Endothelial cell (in vitro differentiated cells): Measurements from ENCODE around the gene TSC22D1. TPM values are rescaled to one million over a fixed set of nuclear protein-coding genes. Genes with fewer than 3 reads are reported as not detected.
"Not testable (repeated sequence)": the region's sequence is repeated elsewhere in the genome, so short reads cannot be mapped to it uniquely, and the experiment has no call there.

ENCODE experiments used
- DNase-seq: peaks from one replicate; pipeline ENCODE4 v3.0.0; 2021; ENCODE audit warnings: low spot score
- H3K27ac Mint-ChIP-seq: one replicate; pipeline ENCODE4 v1.8.0; 2021; ENCODE audit warnings: mixed read lengths, inconsistent platforms; ENCODE audit not compliant: unreplicated experiment
- H3K27me3 Mint-ChIP-seq: one replicate; pipeline ENCODE4 v1.8.0; 2021; ENCODE audit warnings: mild to moderate bottlenecking, moderate library complexity, mixed read lengths, inconsistent platforms; ENCODE audit not compliant: unreplicated experiment
- H3K36me3 Mint-ChIP-seq: one replicate; pipeline ENCODE4 v1.8.0; 2021; ENCODE audit warnings: mild to moderate bottlenecking, low read depth, mixed read lengths, inconsistent platforms; ENCODE audit not compliant: unreplicated experiment
- H3K4me1 Mint-ChIP-seq: one replicate; pipeline ENCODE4 v1.8.0; 2021; ENCODE audit warnings: mild to moderate bottlenecking, mixed read lengths, inconsistent platforms; ENCODE audit not compliant: unreplicated experiment
- H3K4me3 Mint-ChIP-seq: one replicate; pipeline ENCODE4 v1.8.0; 2021; ENCODE audit warnings: mild to moderate bottlenecking, mixed read lengths, inconsistent platforms; ENCODE audit not compliant: unreplicated experiment
- H3K9me3 Mint-ChIP-seq: one replicate; pipeline ENCODE4 v1.8.0; 2021; ENCODE audit warnings: mixed read lengths, inconsistent platforms; ENCODE audit not compliant: unreplicated experiment
- CTCF ChIP-seq: fragments of 200-600 bp; sonication (generic); IDR thresholded peaks from one replicate; pipeline ENCODE4 v1.5.0; 2021; ENCODE audit warnings: antibody characterized with exemption; ENCODE audit not compliant: unreplicated experiment
- total RNA-seq: library from RNA; stranded (reverse); fragmentation: NEBNext Ultra II Directional; extraction: Animal tissue kit (Norgen Biotek cat#: 25700); gene quantifications from one replicate; pipeline ENCODE4 v1.2.1, GENCODE V29; 2021; ENCODE audit not compliant: unreplicated experiment

Gene TSC22D1
- total RNA-seq, 1 donor from 2014 or later = 73.0 TPM

DNA sequence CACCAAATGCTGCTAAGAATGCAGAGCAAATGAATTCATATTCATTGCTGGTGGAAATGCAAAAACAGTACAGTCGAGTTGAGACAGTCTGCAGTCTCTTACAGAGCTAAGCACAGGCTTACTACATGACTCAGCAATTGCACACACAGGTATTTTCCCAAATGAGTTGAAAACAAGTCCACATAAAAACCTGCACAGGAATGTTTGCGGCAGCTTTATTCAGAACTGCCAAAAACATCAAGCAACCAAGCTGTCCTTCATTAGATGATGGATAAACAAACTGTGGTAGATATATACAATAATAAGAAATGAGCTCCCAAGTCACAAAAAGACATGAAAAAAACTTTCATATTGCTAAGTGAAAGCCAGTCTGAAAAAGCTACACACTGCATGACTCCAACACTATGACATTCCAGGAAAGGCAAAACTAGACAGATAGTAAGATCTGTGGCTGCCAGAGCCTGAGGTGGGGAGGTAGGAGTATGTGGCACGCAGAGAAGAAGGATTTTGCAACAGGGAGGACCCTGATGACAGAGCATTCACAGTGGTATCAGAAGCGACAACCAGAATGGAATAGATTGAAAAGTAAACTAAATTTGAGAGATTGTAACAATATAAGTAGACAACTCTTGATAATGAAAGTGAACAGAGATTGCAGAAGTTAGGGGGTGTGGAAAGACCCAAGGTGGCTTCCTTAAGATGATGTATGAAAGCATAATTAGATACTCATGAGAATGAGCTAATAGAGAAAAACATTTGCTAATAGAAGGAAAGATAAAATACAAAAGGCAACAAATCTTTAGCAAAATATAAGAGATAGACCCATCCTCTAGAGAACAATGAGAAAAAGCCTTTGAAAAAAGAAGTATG lies 52.7 kb downstream of the TSC22D1 start:
- TF ChIP-seq CTCF = no peak
- no peak for DNase-seq
- H3K4me1 Mint-ChIP-seq = peaks cover 5% of the 10 kb centered on the region
- H3K4me3 Mint-ChIP-seq = no peak overlapping the region
- H3K36me3 Mint-ChIP-seq = no peaks in the 10 kb centered on the region
- no peak overlapping the region for H3K27ac Mint-ChIP-seq
- H3K9me3 Mint-ChIP-seq = no peaks in the 10 kb centered on the region
- H3K27me3 Mint-ChIP-seq = peaks cover 1% of the 10 kb centered on the region

GRCh38 chr13:44519642-44520041 lies 56.5 kb downstream of the TSC22D1 start:
- H3K27ac Mint-ChIP-seq = no peak overlapping the region
- no peaks in the 10 kb centered on the region for H3K9me3 Mint-ChIP-seq
- no peak for TF ChIP-seq CTCF
- H3K4me3 Mint-ChIP-seq = no peak overlapping the region
- no peak for DNase-seq
- H3K4me1 Mint-ChIP-seq = peaks cover 6% of the 10 kb centered on the region
- H3K27me3 Mint-ChIP-seq = peaks cover 1% of the 10 kb centered on the region
- no peaks in the 10 kb centered on the region for H3K36me3 Mint-ChIP-seq

- Mint-ChIP-seq H3K36me3 (peaks cover 5% of the 10 kb centered on the region), H3K4me3 (no peak overlapping the region), H3K27me3 (peaks cover 5% of the 10 kb centered on the region), H3K9me3 (no peaks in the 10 kb centered on the region), H3K27ac (no peak overlapping the region), H3K4me1 (peaks cover 11% of the 10 kb centered on the region)
- no peak for DNase-seq
- TF ChIP-seq CTCF = no peak
These were observed 59.4 kb downstream of the TSC22D1 start for GRCh38 chr13:44516771-44517170.

GRCh38 chr13:44514278-44514677 lies 61.9 kb downstream of the TSC22D1 start:
- peaks cover 5% of the 10 kb centered on the region for H3K36me3 Mint-ChIP-seq
- peaks cover 11% of the 10 kb centered on the region for H3K4me1 Mint-ChIP-seq
- no peaks in the 10 kb centered on the region for H3K9me3 Mint-ChIP-seq

GRCh38 chr13:44509853-44510252 lies 66.3 kb downstream of the TSC22D1 start:
- not testable (repeated sequence) for H3K27ac Mint-ChIP-seq, H3K9me3 Mint-ChIP-seq, H3K27me3 Mint-ChIP-seq, H3K36me3 Mint-ChIP-seq, DNase-seq, H3K4me3 Mint-ChIP-seq
- peaks cover 18% of the 10 kb centered on the region for H3K4me1 Mint-ChIP-seq

More at GRCh38 chr13:44514278-44514677, 61.9 kb downstream of the TSC22D1 start:
- no peak overlapping the region for H3K4me3 Mint-ChIP-seq
- peaks cover 5% of the 10 kb centered on the region for H3K27me3 Mint-ChIP-seq
- H3K27ac Mint-ChIP-seq = no peak overlapping the region
- no peak for TF ChIP-seq CTCF
- DNase-seq = no peak
